ENCODE data around the gene SWSAP1.

- TF ChIP-seq TCFL5 (CRISPR knock-in tag; conservative IDR thresholded peaks at IDR 0.05), result no peak
- TF ChIP-seq ZBTB2 (IDR thresholded peaks at IDR 0.05), result no peak
- TF ChIP-seq MEF2A (IDR thresholded peaks at IDR 0.05; ENCODE audit: control insufficient read depth, low read depth, low read length), result no peak
- TF ChIP-seq, protein P1, sequence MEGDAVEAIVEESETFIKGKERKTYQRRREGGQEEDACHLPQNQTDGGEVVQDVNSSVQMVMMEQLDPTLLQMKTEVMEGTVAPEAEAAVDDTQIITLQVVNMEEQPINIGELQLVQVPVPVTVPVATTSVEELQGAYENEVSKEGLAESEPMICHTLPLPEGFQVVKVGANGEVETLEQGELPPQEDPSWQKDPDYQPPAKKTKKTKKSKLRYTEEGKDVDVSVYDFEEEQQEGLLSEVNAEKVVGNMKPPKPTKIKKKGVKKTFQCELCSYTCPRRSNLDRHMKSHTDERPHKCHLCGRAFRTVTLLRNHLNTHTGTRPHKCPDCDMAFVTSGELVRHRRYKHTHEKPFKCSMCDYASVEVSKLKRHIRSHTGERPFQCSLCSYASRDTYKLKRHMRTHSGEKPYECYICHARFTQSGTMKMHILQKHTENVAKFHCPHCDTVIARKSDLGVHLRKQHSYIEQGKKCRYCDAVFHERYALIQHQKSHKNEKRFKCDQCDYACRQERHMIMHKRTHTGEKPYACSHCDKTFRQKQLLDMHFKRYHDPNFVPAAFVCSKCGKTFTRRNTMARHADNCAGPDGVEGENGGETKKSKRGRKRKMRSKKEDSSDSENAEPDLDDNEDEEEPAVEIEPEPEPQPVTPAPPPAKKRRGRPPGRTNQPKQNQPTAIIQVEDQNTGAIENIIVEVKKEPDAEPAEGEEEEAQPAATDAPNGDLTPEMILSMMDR (IDR thresholded peaks at IDR 0.05 in 2 of 3, conservative IDR thresholded peaks at IDR 0.05 in 1 of 3; ENCODE audit: insufficient read depth in 2 of 3, low read depth in 1 of 3, low read length in 3 of 3), result no peak
- TF ChIP-seq POLR2A (conservative IDR thresholded peaks at IDR 0.05), result no peak
Measured at GRCh38 chr19:11423791-11424181, 49.3 kb downstream of the SWSAP1 start.
